Thyroid gland (tissue), 4 donors: ENCODE results near the gene PLAC8. TPM values are rescaled to one million over a fixed set of nuclear protein-coding genes. Genes with fewer than 3 reads are reported as not detected.

Source experiments
- total RNA-seq, 4 donors: library from RNA; depleted of rRNA; stranded (reverse); fragments of >200 nt; gene quantifications; one replicate each; pipeline ENCODE4 v1.2.3, GENCODE V29; 2016

PLAC8 gene
- total RNA-seq, 4 donors from 2014 or later = 0.44 to 3.7 (median 2.0) TPM

Other genes with a start within 250 kb of the PLAC8 start
- 100 to 1,000 TPM; 263 to 367 (median 292) TPM for gene SEC31A, start 223.6 kb downstream of the PLAC8 start, total RNA-seq
- 10 to 100 TPM in 2 of 4 donors, 1 to 10 TPM in 2; 8.1 to 13.8 (median 10.7) TPM for gene THAP9, start 214.0 kb downstream of the PLAC8 start, total RNA-seq
- gene LIN54, start 103.9 kb downstream of the PLAC8 start, total RNA-seq = 10 to 100 TPM; 14.8 to 20.8 (median 18.1) TPM
- 10 to 100 TPM; 35.3 to 69.9 (median 50.4) TPM for gene COPS4, start 79.5 kb downstream of the PLAC8 start, total RNA-seq
- 10 to 100 TPM in 3 of 4 donors, 1 to 10 TPM in 1; 6.0 to 29.1 (median 14.0) TPM for gene COQ2, start 170.1 kb upstream of the PLAC8 start, total RNA-seq
- 1 to 10 TPM in 3 of 4 donors, under 1 TPM in 1; 0.63 to 3.1 (median 1.3) TPM for gene HPSE, start 220.1 kb upstream of the PLAC8 start, total RNA-seq